Measurements from ENCODE around the gene TIAM2.
"Not testable (repeated sequence)": the region's sequence is repeated elsewhere in the genome, so short reads cannot be mapped to it uniquely, and the experiment has no call there.

The TIAM2 gene

DNA sequence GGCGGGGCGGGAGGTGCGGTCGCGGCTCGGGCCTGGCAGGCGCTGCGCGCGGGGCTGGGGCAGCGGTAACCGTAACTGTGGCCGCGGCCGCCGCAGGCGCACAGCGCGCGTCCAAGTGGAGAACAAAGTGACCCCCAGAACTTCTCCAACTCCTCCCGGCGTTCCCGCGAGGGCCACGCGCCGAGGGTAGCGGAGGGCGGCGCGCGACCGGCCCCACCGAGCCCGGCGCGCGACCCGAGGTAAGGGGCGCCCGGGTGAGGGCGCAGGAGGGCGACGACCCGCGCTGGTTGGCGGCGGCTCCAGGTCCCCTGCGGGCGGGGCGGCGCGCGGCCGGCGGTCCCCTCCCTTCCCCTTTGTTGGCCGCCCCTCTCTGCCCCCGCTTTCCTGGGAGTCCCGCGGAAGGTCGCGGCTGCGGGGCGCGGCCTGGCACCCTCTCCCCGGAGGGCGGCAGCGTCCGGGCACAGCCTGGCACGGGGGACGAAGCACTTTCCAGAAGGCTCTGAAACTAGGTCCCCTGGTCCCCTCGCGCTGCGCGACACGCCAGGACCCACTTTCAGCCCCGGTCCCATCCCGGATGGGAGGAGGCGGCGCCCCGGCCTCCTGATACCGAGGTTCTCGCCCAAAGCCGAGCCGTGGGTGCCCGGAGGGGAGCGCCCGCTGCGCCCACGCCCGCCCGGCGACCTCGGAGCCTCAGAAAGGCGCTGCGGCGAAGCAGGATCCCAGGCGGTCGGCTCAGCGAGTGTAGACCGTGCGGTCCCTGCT is at the start of gene TIAM2:
Gene TIAM2 (plus strand): TSS at position 62 of the 762 bp plus-strand sequence. CDS start 133,909 bp downstream, outside the sequence.
- DNase-seq (ENCODE audit: low read depth, low spot score), result no peak

DNA sequence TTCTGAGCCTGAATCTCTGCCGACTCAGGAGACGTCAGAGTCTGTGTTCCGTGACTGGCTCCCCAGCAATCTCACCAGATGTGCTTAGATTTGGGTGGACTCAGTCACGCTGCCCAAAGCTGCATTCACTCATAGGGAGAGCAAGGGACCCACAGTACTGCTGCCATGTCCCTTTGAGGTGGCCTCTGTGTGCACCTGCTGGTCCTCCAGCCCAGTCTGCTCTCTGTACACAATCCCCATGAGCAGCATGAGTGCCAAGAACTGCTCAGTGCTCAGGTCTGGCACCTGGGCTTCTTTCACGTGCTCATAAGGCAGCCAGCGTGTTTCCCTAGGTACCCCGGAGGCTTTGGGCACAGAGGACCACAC is 44.2 kb upstream of the TIAM2 start:
- DNase-seq (ENCODE audit: low read depth, low spot score), result no peak

DNA sequence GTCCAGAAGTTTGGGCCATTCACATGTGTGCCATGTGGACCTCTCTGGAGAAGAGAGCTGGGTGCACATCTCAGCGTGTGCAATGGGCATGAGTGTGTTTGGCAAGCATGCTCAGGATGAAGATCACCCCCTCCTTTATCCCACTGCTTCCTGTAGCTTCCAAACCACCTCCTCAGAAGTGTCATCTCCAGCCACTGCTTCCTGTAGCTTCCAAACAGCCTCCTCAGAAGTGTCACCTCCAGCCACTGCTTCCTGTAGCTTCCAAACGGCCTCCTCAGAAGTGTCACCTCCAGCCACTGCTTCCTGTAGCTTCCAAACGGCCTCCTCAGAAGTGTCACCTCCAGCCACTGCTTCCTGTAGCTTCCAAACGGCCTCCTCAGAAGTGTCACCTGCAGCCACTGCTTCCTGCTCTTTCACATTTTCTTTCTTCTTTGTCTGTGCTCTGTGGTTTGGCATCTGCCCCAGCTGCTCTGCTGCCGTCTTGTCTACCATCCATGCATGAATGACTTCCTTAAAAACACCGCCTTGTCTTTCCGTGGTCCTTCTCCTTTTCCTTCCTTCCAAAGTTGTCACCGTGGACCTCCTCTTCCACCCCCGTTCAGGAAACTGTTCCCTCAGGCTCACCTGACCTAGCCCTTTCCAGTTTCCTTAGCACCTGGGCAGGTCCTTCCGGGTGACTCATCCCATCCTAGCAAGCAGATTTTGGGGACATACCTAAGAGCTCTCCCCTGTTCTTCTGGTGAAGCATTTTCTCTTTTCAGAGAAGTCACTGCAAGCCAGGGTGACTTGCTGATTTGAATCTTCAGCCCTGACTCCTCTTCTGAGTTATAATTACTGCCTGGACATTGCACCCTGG is 43.5 kb upstream of the TIAM2 start:
- DNase-seq (ENCODE audit: low read depth, low spot score), result no peak

DNA sequence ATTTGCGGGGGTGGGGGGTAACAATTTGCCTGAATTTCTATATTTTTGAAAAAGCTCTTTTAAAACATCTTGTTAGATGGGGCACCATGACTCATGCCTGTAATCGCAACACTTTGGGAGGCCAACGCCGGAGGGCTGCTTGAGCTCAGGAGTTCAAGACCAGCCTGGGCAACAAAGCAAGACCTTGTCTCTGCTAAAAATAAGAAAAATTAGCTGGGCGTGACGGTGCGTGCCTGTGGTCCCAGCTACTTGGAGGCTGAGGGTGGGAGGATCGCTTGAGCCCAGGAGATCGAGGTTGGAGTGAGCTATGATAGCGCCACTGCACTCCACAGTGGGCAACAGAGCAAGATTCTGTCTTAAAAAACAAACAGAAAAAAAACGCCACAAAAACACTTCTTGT is 41.5 kb upstream of the TIAM2 start:
- no peak for DNase-seq (ENCODE audit: low read depth, low spot score)

DNA sequence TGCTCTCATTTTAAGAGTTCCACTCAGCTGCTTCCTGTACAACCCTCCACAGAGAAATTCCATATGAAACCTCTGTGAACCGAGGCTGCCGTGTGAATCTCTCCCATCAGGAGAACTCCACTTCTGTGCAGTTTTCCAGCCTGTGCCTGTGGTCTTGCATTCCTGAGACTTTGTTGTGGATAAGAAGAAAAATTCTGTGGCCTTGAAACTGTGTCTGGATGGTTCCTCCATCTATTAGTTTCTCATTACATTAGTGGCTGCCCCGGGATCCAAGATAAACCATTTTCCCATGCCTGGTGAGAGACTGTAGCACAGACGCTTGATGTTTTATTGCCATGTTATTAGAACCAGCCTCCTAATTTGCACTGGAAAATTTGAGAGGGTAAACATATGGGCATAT is 40.8 kb upstream of the TIAM2 start:
- no peak for DNase-seq (ENCODE audit: low read depth, low spot score)

DNA sequence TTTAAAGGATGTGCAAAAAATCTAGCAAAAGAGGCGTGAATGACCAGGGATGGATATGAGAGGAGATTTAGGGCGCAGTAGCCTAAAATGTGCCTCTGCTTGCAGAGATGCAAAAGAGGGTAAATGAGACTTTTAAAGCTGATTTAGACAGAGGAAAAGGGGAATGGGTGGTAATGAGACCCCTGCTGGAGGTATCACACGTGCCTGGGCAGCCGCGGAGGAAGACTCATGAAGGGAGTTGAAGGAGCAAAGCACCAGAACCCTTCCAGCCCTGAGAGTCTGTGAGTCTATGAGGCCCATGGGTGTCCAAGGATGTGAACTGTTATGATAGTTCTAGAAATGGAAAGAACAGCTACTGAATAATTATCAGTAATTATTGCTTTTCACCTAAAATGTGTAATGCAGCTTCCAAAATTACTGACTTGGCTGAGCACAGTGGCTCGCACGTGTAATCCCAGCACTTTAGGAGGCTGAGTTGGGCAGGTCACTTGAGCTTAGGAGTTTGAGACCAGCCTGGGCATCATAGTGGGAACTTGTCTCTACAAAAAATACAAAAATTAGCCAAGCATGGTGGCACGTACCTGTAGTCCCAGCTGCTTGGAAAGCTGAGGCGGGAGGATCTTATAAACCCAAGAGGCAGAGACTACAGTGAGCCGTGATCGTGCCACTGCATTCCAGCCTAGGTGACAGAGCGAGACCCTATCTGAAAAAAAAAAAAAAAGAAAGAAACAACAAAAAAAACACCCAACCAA is 38.2 kb upstream of the TIAM2 start:
- DNase-seq (ENCODE audit: low read depth, low spot score), result no peak

- no peak for DNase-seq (ENCODE audit: low read depth, low spot score)
These were observed 36.6 kb upstream of the TIAM2 start for GRCh38 chr6:154958469-154958868.

GRCh38 chr6:154960299-154960843 is 34.7 kb upstream of the TIAM2 start:
- DNase-seq (ENCODE audit: low read depth, low spot score), result no peak

- no peak for DNase-seq (ENCODE audit: low read depth, low spot score)
These were observed 34.1 kb upstream of the TIAM2 start for GRCh38 chr6:154960854-154961530.

GRCh38 chr6:154962753-154963152 is 32.4 kb upstream of the TIAM2 start:
- no peak for DNase-seq (ENCODE audit: low read depth, low spot score)

DNA sequence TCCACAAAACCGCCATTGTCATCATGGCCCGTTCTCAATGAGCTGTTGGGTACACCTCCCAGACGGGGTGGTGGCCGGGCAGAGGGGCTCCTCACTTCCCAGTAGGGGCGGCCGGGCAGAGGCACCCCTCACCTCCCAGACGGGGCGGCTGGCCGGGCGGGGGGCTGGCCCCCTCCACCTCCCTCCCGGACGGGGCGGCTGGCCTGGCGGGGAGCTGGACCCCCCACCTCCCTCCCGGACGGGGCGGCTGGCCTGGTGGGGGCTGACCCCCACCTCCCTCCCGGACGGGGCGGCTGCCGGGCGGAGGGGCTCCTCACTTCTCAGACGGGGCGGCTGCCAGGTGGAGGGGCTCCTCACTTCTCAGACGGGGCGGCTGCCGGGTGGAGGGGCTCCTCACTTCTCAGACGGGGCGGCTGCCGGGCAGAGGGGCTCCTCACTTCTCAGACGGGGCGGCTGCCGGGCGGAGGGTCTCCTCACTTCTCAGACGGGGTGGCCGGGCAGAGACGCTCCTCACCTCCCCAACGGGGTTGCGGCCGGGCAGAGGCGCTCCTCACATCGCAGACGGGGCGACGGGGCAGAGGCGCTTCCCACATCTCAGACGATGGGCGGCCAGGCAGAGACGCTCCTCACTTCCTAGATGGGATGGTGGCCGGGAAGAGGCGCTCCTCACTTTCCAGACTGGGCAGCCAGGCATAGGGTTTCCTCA is 28.9 kb upstream of the TIAM2 start:
- not testable (repeated sequence) for DNase-seq (ENCODE audit: low read depth, low spot score)

- no peak for DNase-seq (ENCODE audit: low read depth, low spot score)
These were observed 25.3 kb upstream of the TIAM2 start for GRCh38 chr6:154969796-154970195.

- no peak for DNase-seq (ENCODE audit: low read depth, low spot score)
These were observed 20.5 kb upstream of the TIAM2 start for GRCh38 chr6:154974485-154975149.

- DNase-seq (ENCODE audit: low read depth, low spot score), result no peak
These were observed 17.5 kb upstream of the TIAM2 start for GRCh38 chr6:154977588-154977987.

- DNase-seq (ENCODE audit: low read depth, low spot score), result no peak
These were observed 14.6 kb upstream of the TIAM2 start for GRCh38 chr6:154980273-154981078.

GRCh38 chr6:154981079-154981870 is 13.8 kb upstream of the TIAM2 start:
- no peak for DNase-seq (ENCODE audit: low read depth, low spot score)

GRCh38 chr6:154984146-154984545 is 11.0 kb upstream of the TIAM2 start:
- no peak for DNase-seq (ENCODE audit: low read depth, low spot score)

GRCh38 chr6:154986787-154987235 is 8.3 kb upstream of the TIAM2 start:
- no peak for DNase-seq (ENCODE audit: low read depth, low spot score)

Measured in iPS DF 19.7 (cell line).